Esophagus muscularis mucosa (tissue), 4 donors: ENCODE results near the gene EP400. TPM values are rescaled to one million over a fixed set of nuclear protein-coding genes. Genes with fewer than 3 reads are reported as not detected.

Source experiments
- DNase-seq: peaks from one replicate; pipeline ENCODE4 v3.0.0-alpha.2; 2017; ENCODE audit errors: extremely low spot score
- H3K27ac ChIP-seq, 4 donors: fragments of 200-600 bp; sonication (generic); replicated peaks in 1 of 4; 1 replicate in 3 of 4; 2 replicates in 1 of 4; pipeline ENCODE4 v1.5.1; 2016 to 2019; ENCODE audit warnings: mild to moderate bottlenecking in 1 of 4
- H3K27me3 ChIP-seq, 4 donors: fragments of 200-600 bp; sonication (generic); one replicate each; pipeline versions ENCODE4 v1.5.1 to v1.6.0; 2016 to 2019
- H3K36me3 ChIP-seq, 4 donors: fragments of 200-600 bp; sonication (generic); one replicate each; pipeline ENCODE4 v1.5.1; 2016 to 2019
- H3K4me1 ChIP-seq, 4 donors: fragments of 200-600 bp; sonication (generic); one replicate each; pipeline ENCODE4 v1.5.1; 2016 to 2019
- H3K4me3 ChIP-seq, 4 donors: fragments of 200-600 bp; sonication (generic); 1 replicate in 2 of 4; 2 replicates in 2 of 4; pipeline ENCODE4 v1.5.1; 2016 to 2019; ENCODE audit warnings: mild to moderate bottlenecking in 4 of 4, moderate library complexity in 1 of 4
- H3K9me3 ChIP-seq, 4 donors: fragments of 200-600 bp; sonication (generic); 1 replicate in 3 of 4; 2 replicates in 1 of 4; pipeline ENCODE4 v1.5.1; 2016 to 2019
- EP300 ChIP-seq: sonication (generic); formaldehyde crosslinking; IDR thresholded peaks from one replicate; pipeline ENCODE4 v1.6.1; 2017; ENCODE audit warnings: antibody characterized with exemption
- POLR2A ChIP-seq: fragments of 450-650 bp; IDR thresholded peaks from one replicate; pipeline ENCODE4 v1.6.1; 2017; ENCODE audit warnings: antibody characterized with exemption, moderate library complexity, mild to moderate bottlenecking, low read depth
- POLR2AphosphoS5 ChIP-seq, 2 donors: sonication (generic); formaldehyde crosslinking; IDR thresholded peaks; one replicate each; pipeline ENCODE4 v1.6.1; 2017; ENCODE audit warnings: antibody characterized with exemption in 2 of 2
- WGBS: methylation state at CpG from one replicate; pipeline ENCODE4 v1.1.5; 2018; 5-methylcytosine and 5-hydroxymethylcytosine counted together
- intact Hi-C: fragments of 100-400 bp; cut with DNase I; formaldehyde crosslinking; loops from one replicate; pipeline ENCODE4 v1.15.1; 2023
- total RNA-seq, 4 donors: library from RNA; depleted of rRNA; stranded (reverse); fragments of >200 nt; gene quantifications; one replicate each; pipeline versions ENCODE4 v1.1.0 to v1.2.1, GENCODE V29; 2016
- TF ChIP-seq, protein P1 (sequence below), 3 experiments: fragments of 200-600 bp in 2 of 3; fragments of 450-650 bp in 1 of 3; sonication (generic) in 2 of 3; IDR thresholded peaks; one replicate each; pipeline ENCODE4 v1.5.1; 2017 to 2019; ENCODE audit warnings: antibody characterized with exemption in 3 of 3, mild to moderate bottlenecking in 2 of 3, moderate library complexity in 1 of 3

Gene EP400
- total RNA-seq, 4 donors from 2014 or later: 16.9 to 31.1 (median 22.4) TPM

DNA sequence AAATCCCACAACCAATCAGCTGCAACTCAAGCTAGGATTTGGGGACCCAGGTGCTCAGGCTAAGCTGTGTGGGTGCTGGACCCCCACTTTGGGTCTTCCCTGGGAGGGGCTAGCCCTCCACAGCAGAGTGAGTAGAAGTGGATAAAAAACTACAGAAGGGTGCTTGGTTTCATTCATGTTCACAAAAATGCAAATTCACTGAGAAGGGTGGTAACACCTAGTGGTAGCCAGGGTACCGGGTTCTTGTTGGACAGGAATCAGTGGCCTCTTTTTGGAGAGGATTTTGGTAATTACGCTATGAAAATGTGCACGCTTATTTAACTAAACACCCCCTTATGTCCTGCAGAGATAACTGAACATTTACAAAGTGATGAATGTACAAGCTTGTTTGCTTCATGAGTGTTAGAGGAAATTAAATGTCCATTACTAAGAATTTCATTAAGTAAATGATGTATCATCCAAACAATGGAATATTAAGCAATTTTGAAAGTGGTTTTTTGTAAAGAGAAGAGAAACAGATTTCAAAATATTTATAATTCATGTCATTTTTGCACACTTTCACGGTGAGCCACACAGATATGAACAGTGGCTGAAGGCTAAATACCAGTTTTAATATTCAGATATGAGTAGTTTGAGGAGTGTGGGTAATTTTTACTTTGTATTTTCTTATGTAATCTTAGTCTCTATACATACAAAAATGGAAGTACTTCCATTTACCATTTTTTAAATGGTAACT lies 116.0 kb downstream of the EP400 start:
- H3K4me3 ChIP-seq: no peak overlapping the region
- no peak for TF ChIP-seq POLR2A
- TF ChIP-seq, protein P1, sequence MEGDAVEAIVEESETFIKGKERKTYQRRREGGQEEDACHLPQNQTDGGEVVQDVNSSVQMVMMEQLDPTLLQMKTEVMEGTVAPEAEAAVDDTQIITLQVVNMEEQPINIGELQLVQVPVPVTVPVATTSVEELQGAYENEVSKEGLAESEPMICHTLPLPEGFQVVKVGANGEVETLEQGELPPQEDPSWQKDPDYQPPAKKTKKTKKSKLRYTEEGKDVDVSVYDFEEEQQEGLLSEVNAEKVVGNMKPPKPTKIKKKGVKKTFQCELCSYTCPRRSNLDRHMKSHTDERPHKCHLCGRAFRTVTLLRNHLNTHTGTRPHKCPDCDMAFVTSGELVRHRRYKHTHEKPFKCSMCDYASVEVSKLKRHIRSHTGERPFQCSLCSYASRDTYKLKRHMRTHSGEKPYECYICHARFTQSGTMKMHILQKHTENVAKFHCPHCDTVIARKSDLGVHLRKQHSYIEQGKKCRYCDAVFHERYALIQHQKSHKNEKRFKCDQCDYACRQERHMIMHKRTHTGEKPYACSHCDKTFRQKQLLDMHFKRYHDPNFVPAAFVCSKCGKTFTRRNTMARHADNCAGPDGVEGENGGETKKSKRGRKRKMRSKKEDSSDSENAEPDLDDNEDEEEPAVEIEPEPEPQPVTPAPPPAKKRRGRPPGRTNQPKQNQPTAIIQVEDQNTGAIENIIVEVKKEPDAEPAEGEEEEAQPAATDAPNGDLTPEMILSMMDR (IDR thresholded peaks at IDR 0.05): no peak
- no peak for TF ChIP-seq EP300
- no peak for DNase-seq
- H3K36me3 ChIP-seq: peaks cover 71 to 99% (median 86%) of the 10 kb centered on the region in 4 donors
- no peaks in the 10 kb centered on the region for H3K27me3 ChIP-seq
- H3K9me3 ChIP-seq: no peaks in the 10 kb centered on the region
- intact Hi-C loops: no loop called here
- H3K4me1 ChIP-seq: no peaks in the 10 kb centered on the region
- 73% methylated on average over 4 of the region's 4 CpGs for WGBS
- no peak overlapping the region for H3K27ac ChIP-seq

DNA sequence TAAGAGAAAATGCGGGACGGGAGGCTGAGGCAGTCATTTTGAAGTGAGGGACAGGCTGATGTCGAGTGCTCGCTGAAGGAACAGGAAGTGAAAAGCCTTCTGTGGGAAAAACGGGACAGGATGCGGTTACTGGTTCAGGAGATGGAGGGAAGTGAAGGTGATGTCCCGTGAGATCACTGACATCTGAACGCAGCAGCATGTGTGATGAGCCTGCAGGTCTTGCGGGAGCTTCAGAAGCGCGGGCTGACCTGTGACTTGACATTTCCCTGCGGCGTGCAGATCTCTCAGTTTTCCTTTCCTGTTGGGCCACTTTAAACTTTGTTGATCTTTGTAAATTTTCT lies 116.6 kb downstream of the EP400 start:
- no peaks in the 10 kb centered on the region for H3K9me3 ChIP-seq
- DNase-seq: no peak
- no peak overlapping the region for H3K4me3 ChIP-seq
- H3K36me3 ChIP-seq: peaks cover 74 to 100% (median 87%) of the 10 kb centered on the region in 4 donors
- no peaks in the 10 kb centered on the region for H3K4me1 ChIP-seq
- TF ChIP-seq EP300: no peak
- intact Hi-C loops: no loop called here
- H3K27ac ChIP-seq: no peak overlapping the region
- no peaks in the 10 kb centered on the region for H3K27me3 ChIP-seq
- WGBS: 75% methylated on average over 13 of the region's 13 CpGs

DNA sequence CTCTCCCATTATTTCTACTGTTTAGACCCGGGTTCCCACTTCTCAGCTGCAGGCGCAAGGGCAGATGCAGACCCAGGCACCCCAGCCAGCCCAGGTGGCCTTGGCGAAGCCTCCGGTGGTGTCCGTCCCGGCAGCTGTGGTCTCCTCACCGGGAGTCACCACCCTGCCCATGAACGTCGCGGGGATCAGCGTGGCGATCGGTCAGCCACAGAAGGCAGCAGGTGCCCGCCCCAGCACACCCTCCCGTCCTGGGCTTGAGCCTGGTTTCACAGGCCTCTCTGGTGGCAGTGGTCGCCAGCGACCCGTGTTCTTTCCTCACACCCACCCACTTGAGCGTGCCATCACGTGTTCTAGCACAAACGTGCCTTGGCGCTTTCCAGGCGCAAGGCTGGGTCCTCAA lies 117.0 kb downstream of the EP400 start:
- Histone ChIP-seq H3K27ac (no peak overlapping the region), H3K36me3 (peaks cover 74 to 100% (median 87%) of the 10 kb centered on the region in 4 donors), H3K27me3 (no peaks in the 10 kb centered on the region), H3K4me3 (no peak overlapping the region), H3K9me3 (no peaks in the 10 kb centered on the region), H3K4me1 (no peaks in the 10 kb centered on the region)
- WGBS: 92% methylated on average over 18 of the region's 23 CpGs
- no peak for DNase-seq
- intact Hi-C loops: no loop called here
- no peak for TF ChIP-seq POLR2AphosphoS5 (IDR thresholded peaks at IDR 0.05)
- TF ChIP-seq POLR2A: no peak
- no peak for TF ChIP-seq EP300
- TF ChIP-seq, protein P1 (IDR thresholded peaks at IDR 0.05): no peak

DNA sequence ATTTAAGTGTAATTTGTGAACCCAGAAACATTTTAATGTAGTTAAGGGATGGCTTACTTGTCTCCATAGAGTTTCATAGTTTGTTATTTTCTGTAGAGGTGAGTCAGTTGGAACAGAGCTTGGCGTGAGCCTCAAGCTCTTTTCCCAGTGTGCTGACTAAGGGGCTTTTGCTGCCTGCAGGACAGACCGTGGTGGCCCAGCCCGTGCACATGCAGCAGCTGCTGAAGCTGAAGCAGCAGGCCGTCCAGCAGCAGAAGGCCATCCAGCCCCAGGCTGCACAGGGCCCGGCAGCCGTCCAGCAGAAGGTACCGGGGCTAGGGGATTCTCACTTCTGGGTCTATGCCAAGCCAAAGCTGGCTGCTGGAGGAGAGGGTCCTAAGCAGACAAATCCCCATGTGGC lies 117.4 kb downstream of the EP400 start:
- Histone ChIP-seq H3K27me3 (no peaks in the 10 kb centered on the region), H3K4me3 (no peak overlapping the region), H3K9me3 (no peaks in the 10 kb centered on the region), H3K36me3 (peaks cover 70 to 100% (median 87%) of the 10 kb centered on the region in 4 donors), H3K27ac (no peak overlapping the region), H3K4me1 (no peaks in the 10 kb centered on the region)
- TF ChIP-seq POLR2A: no peak
- TF ChIP-seq, protein P1 (IDR thresholded peaks at IDR 0.05): no peak
- no peak for TF ChIP-seq POLR2AphosphoS5 (IDR thresholded peaks at IDR 0.05)
- no peak for TF ChIP-seq EP300
- WGBS: 77% methylated on average over 1 of the region's 7 CpGs
- intact Hi-C loops: no loop called here
- no peak for DNase-seq

DNA sequence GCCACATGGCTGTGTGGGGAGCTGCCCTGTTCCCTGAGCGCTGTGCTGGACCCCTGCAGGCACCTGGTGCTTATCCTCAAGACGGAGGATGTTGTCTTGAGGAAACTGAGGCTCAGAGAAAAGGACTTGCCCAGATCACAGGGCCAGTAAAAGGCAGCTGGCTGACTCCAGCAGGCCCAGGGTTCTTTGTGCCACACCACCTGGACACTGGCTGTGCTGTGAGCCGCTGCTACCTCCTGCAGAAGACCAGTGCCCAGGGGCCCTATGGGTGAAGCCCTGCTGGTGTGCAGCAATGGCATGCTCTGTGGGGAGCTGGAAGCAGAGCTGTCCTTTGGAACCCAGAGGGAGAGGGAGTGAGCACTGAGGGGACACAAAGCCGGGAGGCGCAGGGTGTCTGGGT lies 118.5 kb downstream of the EP400 start:
- 93% methylated on average over 4 of the region's 5 CpGs for WGBS
- Histone ChIP-seq H3K36me3 (peaks cover 59 to 100% (median 80%) of the 10 kb centered on the region in 4 donors), H3K9me3 (no peaks in the 10 kb centered on the region), H3K27me3 (no peaks in the 10 kb centered on the region), H3K27ac (no peak overlapping the region), H3K4me3 (no peak overlapping the region), H3K4me1 (no peaks in the 10 kb centered on the region)
- no peak for DNase-seq
- intact Hi-C loops: no loop called here
- no peak for TF ChIP-seq POLR2A
- TF ChIP-seq, protein P1 (IDR thresholded peaks at IDR 0.05): no peak
- TF ChIP-seq EP300: no peak
- no peak for TF ChIP-seq POLR2AphosphoS5 (IDR thresholded peaks at IDR 0.05)
